LoVo (cell line): ENCODE results near the gene PDLIM4.

Experiments
- DNase-seq: peaks from one replicate; pipeline ENCODE4 v3.0.0-alpha.2; 2016; ENCODE audit warnings: low spot score

Gene PDLIM4

GRCh38 chr5:132283423-132284043 lies 26.0 kb downstream of the PDLIM4 start:
- peak; percentile 16 for DNase-seq

GRCh38 chr5:132289097-132289496 lies 31.6 kb downstream of the PDLIM4 start:
- DNase-seq, result no peak

- DNase-seq, result no peak
Observed at GRCh38 chr5:132291026-132291425, 33.5 kb downstream of the PDLIM4 start.

- peak; percentile 81 for DNase-seq
Observed at GRCh38 chr5:132293066-132293991, 35.8 kb downstream of the PDLIM4 start.

GRCh38 chr5:132293992-132294727 lies 36.7 kb downstream of the PDLIM4 start, which contains the start of gene SLC22A4:
TSS of gene SLC22A4 (plus strand) at chr5:132294394. CDS start at chr5:132294617, 223 bp downstream.
- peak; percentile 91 for DNase-seq

- DNase-seq, result peak; percentile 65
Observed at GRCh38 chr5:132294728-132295504, 37.4 kb downstream of the PDLIM4 start.

- DNase-seq, result no peak
Observed at GRCh38 chr5:132295505-132296411, 38.3 kb downstream of the PDLIM4 start.

- DNase-seq, result no peak
Observed at GRCh38 chr5:132296412-132297016, 39.0 kb downstream of the PDLIM4 start.

GRCh38 chr5:132297211-132297940 lies 39.9 kb downstream of the PDLIM4 start:
- DNase-seq, result no peak

- no peak for DNase-seq
Observed at GRCh38 chr5:132298298-132299212, 41.1 kb downstream of the PDLIM4 start.

GRCh38 chr5:132299917-132300316 lies 42.4 kb downstream of the PDLIM4 start:
- DNase-seq, result no peak

- DNase-seq, result no peak
Observed at GRCh38 chr5:132300577-132301343, 43.3 kb downstream of the PDLIM4 start.

GRCh38 chr5:132301344-132302271 lies 44.1 kb downstream of the PDLIM4 start:
- no peak for DNase-seq

- no peak for DNase-seq
Observed at GRCh38 chr5:132302413-132302812, 44.9 kb downstream of the PDLIM4 start.

GRCh38 chr5:132303589-132303988 lies 46.1 kb downstream of the PDLIM4 start:
- DNase-seq, result no peak

- no peak for DNase-seq
Observed at GRCh38 chr5:132305420-132305819, 47.9 kb downstream of the PDLIM4 start.
